HG03064 (cell line): ENCODE results near the gene WNT5A.

ENCODE experiments used
- ATAC-seq: cut with Tn5 transposase; IDR thresholded peaks from one replicate; pipeline ENCODE4 v1.9.1; 2021; ENCODE audit warnings: low read depth; ENCODE audit not compliant: unreplicated experiment

WNT5A gene

GRCh38 chr3:55482496-55483195 lies 4.5 kb downstream of the WNT5A start:
- ATAC-seq, result no peak

- ATAC-seq, result no peak
These were observed 5.2 kb downstream of the WNT5A start for GRCh38 chr3:55481744-55482495.

GRCh38 chr3:55480911-55481743 lies 6.0 kb downstream of the WNT5A start:
- ATAC-seq, result no peak

GRCh38 chr3:55477306-55478303 lies 9.5 kb downstream of the WNT5A start:
- ATAC-seq, result no peak

- no peak for ATAC-seq
These were observed 10.6 kb downstream of the WNT5A start for GRCh38 chr3:55476515-55476914.

GRCh38 chr3:55474213-55474632 lies 12.9 kb downstream of the WNT5A start:
- ATAC-seq, result no peak

GRCh38 chr3:55473788-55474187 lies 13.3 kb downstream of the WNT5A start:
- ATAC-seq, result no peak

- no peak for ATAC-seq
These were observed 15.4 kb downstream of the WNT5A start for GRCh38 chr3:55471522-55472280.

- ATAC-seq, result no peak
These were observed 16.0 kb downstream of the WNT5A start for GRCh38 chr3:55471084-55471483.

GRCh38 chr3:55469957-55470526 lies 17.1 kb downstream of the WNT5A start:
- ATAC-seq, result no peak

- no peak for ATAC-seq
These were observed 18.9 kb downstream of the WNT5A start for GRCh38 chr3:55468251-55468650.

- no peak for ATAC-seq
These were observed 20.0 kb downstream of the WNT5A start for GRCh38 chr3:55467099-55467498.

GRCh38 chr3:55466526-55466925 lies 20.6 kb downstream of the WNT5A start:
- ATAC-seq, result no peak

- no peak for ATAC-seq
These were observed 25.2 kb downstream of the WNT5A start for GRCh38 chr3:55461896-55462295.

- ATAC-seq, result no peak
These were observed 27.3 kb downstream of the WNT5A start for GRCh38 chr3:55459838-55460237.

GRCh38 chr3:55458181-55458790 lies 28.8 kb downstream of the WNT5A start:
- ATAC-seq, result no peak

- no peak for ATAC-seq
These were observed 31.2 kb downstream of the WNT5A start for GRCh38 chr3:55455915-55456314.

- ATAC-seq, result no peak
These were observed 32.5 kb downstream of the WNT5A start for GRCh38 chr3:55454611-55455010.
